ENCODE measurements around the gene CHRNB4.

- TF ChIP-seq CTCF (IDR thresholded peaks at IDR 0.05; ENCODE audit: control extremely low read depth in 1 of 3, insufficient read depth in 1 of 3, low read depth in 1 of 3, low read length in 3 of 3) (no peak), YY1 (IDR thresholded peaks at IDR 0.05; ENCODE audit: low read depth, low read length) (no peak), TCF12 (IDR thresholded peaks at IDR 0.05; ENCODE audit: low read depth, low read length) (no peak), RBBP5 (IDR thresholded peaks at IDR 0.05; ENCODE audit: borderline replicate concordance, low read depth, low read length) (no peak)
These were observed 19.6 kb upstream of the CHRNB4 start for GRCh38 chr15:78660584-78660983.
